Measurements from ENCODE around the gene SHISA9.

Gene SHISA9

GRCh38 chr16:13270602-13271001, 369.2 kb downstream of the SHISA9 start:
- Histone ChIP-seq H4K20me1 (ENCODE audit: insufficient read depth) (no peaks in the 10 kb centered on the region), H3K4me1 (ENCODE audit: low read depth, poor library complexity, severe bottlenecking) (no peaks in the 10 kb centered on the region), H3K4me2 (no peak overlapping the region), H3K27me3 (ENCODE audit: insufficient read depth, low read depth) (no peaks in the 10 kb centered on the region), H3K4me3 (IDR thresholded peaks at IDR 0.05; ENCODE audit: insufficient read depth, low read depth, low read length) (no peak overlapping the region), H2AFZ (ENCODE audit: low read depth) (no peak overlapping the region), H3K36me3 (ENCODE audit: insufficient read depth) (no peaks in the 10 kb centered on the region), H3K79me2 (ENCODE audit: insufficient read depth, low read depth) (no peaks in the 10 kb centered on the region), H3K27ac (no peak overlapping the region), H3K9ac (no peak overlapping the region)
- TF ChIP-seq CTCF (conservative IDR thresholded peaks at IDR 0.05; ENCODE audit: low read depth, low read length) = no peak

DNA sequence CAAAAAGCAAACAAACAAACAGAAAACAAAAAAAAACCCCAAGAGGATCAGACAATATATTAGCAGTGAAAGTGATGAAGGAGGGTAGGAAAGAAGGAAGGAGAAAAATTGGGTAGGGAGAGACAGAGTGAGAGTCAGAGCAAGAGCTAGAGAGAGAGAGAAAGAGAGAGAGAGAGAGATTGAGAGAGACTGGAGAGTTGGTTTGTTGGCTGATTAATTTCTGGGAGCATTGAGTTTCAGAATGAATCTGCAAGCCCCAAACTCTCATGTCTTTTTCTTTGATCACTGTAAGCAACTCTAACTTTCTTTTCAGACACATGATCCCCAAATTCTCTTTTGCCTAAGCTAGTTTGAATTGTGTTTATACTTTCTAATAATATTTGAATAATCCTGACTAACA, 388.1 kb downstream of the SHISA9 start:
- H3K4me3 ChIP-seq (IDR thresholded peaks at IDR 0.05; ENCODE audit: insufficient read depth, low read depth, low read length) = no peak overlapping the region

More for the DNA sequence above, 388.1 kb downstream of the SHISA9 start:
- no peaks in the 10 kb centered on the region for H3K79me2 ChIP-seq (ENCODE audit: insufficient read depth, low read depth)
- TF ChIP-seq CTCF (conservative IDR thresholded peaks at IDR 0.05; ENCODE audit: low read depth, low read length) = no peak
- no peaks in the 10 kb centered on the region for H3K36me3 ChIP-seq (ENCODE audit: insufficient read depth)
- H2AFZ ChIP-seq (ENCODE audit: low read depth) = no peak overlapping the region
- no peaks in the 10 kb centered on the region for H4K20me1 ChIP-seq (ENCODE audit: insufficient read depth)
- H3K4me2 ChIP-seq = no peak overlapping the region
- no peaks in the 10 kb centered on the region for H3K4me1 ChIP-seq (ENCODE audit: low read depth, poor library complexity, severe bottlenecking)
- H3K27ac ChIP-seq = no peak overlapping the region
- no peak overlapping the region for H3K9ac ChIP-seq
- H3K27me3 ChIP-seq (ENCODE audit: insufficient read depth, low read depth) = no peaks in the 10 kb centered on the region
